H1 (cell line): ENCODE results near the gene SHISA6. TPM values are rescaled to one million over a fixed set of nuclear protein-coding genes. Genes with fewer than 3 reads are reported as not detected.

Experiments used
- CTCF ChIA-PET: fragments of 300-600 bp; sonication (Branson Sonifier 250); formaldehyde crosslinking; loops from one replicate; lab custom pipeline; 2021; ENCODE audit not compliant: partially characterized antibody; lab: Charles Lee
- POLR2A ChIA-PET: fragments of 300-600 bp; sonication (Branson Sonifier 250); formaldehyde crosslinking; loops from one replicate; lab custom pipeline; 2021; ENCODE audit warnings: inconsistent platforms; ENCODE audit not compliant: partially characterized antibody; lab: Charles Lee
- DNase-seq, 2 experiments: peaks; one replicate each; pipeline versions ENCODE4 v3.0.0 to v3.0.0-alpha.2; 2010 to 2022; ENCODE audit warnings: low spot score in 2 of 2, low read depth in 1 of 2, mixed read lengths in 1 of 2
- FAIRE-seq: peaks from 2 replicates; lab custom pipeline; 2011; peaks lifted over from hg19 to GRCh38; lab: Jason Lieb, UNC
- H2AFZ ChIP-seq: 2 replicates; pipeline ENCODE4 v1.8.1; 2012; ENCODE audit warnings: low read length, inconsistent platforms
- H2AK5ac ChIP-seq: 2 replicates; pipeline ENCODE4 v1.6.1; 2013; ENCODE audit warnings: low read depth, low read length
- H2BK120ac ChIP-seq: replicated peaks from 2 replicates; pipeline ENCODE3; 2013; ENCODE audit warnings: low read depth, low read length, inconsistent platforms
- H2BK12ac ChIP-seq: 2 replicates; pipeline ENCODE4 v1.6.1; 2013; ENCODE audit warnings: low read depth, low read length
- H2BK15ac ChIP-seq: 2 replicates; pipeline ENCODE4 v1.6.1; 2013; ENCODE audit warnings: low read length
- H2BK20ac ChIP-seq: 2 replicates; pipeline ENCODE4 v1.6.1; 2013; ENCODE audit warnings: low read length
- H2BK5ac ChIP-seq: 2 replicates; pipeline ENCODE4 v1.6.1; 2013; ENCODE audit warnings: low read depth, low read length
- H3K14ac ChIP-seq: 2 replicates; pipeline ENCODE4 v1.6.1; 2013; ENCODE audit warnings: inconsistent platforms; ENCODE audit not compliant: insufficient read length
- H3K18ac ChIP-seq: 2 replicates; pipeline ENCODE4 v1.6.1; 2013; ENCODE audit warnings: low read length; ENCODE audit errors: extremely low read depth
- H3K23ac ChIP-seq: 2 replicates; pipeline ENCODE4 v1.6.1; 2013; ENCODE audit warnings: inconsistent platforms; ENCODE audit not compliant: insufficient read length
- H3K23me2 ChIP-seq: 2 replicates; pipeline ENCODE4 v1.6.1; 2013; ENCODE audit warnings: low read depth, low read length
- H3K27ac ChIP-seq: 2 replicates; pipeline ENCODE4 v1.6.1; 2011; ENCODE audit warnings: low read depth, low read length, inconsistent platforms
- H3K27me3 ChIP-seq, 4 experiments: replicated peaks in 1 of 4; 1 replicate in 1 of 4; 2 replicates in 3 of 4; pipeline versions ENCODE4 v1.6.1 to v1.8.1; 2011 to 2013; ENCODE audit warnings: low read length in 3 of 4, mild to moderate bottlenecking in 3 of 4, inconsistent platforms in 2 of 4, mixed read lengths in 2 of 4, moderate library complexity in 1 of 4; ENCODE audit not compliant: control insufficient read depth in 3 of 4, insufficient read depth in 3 of 4; ENCODE audit errors: extremely low read depth in 1 of 4
- H3K36me3 ChIP-seq, 4 experiments: 2 replicates each; pipeline versions ENCODE4 v1.6.1 to v1.8.1; 2011 to 2013; ENCODE audit warnings: mild to moderate bottlenecking in 4 of 4, low read length in 3 of 4, moderate library complexity in 2 of 4, control low read depth in 1 of 4, inconsistent platforms in 1 of 4; ENCODE audit not compliant: insufficient read depth in 4 of 4, control insufficient read depth in 2 of 4
- H3K4ac ChIP-seq: replicated peaks from 2 replicates; pipeline ENCODE3; 2013; ENCODE audit warnings: low read length, low read depth, mixed read lengths, inconsistent platforms; ENCODE audit not compliant: insufficient read length
- H3K4me1 ChIP-seq, 4 experiments: replicated peaks in 1 of 4; 1 replicate in 1 of 4; 2 replicates in 3 of 4; pipeline versions ENCODE4 v1.6.1 to v1.8.1; 2011 to 2013; ENCODE audit warnings: low read length in 3 of 4, inconsistent platforms in 2 of 4, mixed read lengths in 1 of 4; ENCODE audit not compliant: insufficient read depth in 4 of 4, control insufficient read depth in 3 of 4
- H3K4me2 ChIP-seq, 2 experiments: 2 replicates each; pipeline versions ENCODE4 v1.6.1 to v1.8.1; 2011 to 2013; ENCODE audit warnings: low read depth in 2 of 2, low read length in 2 of 2, control low read depth in 1 of 2, inconsistent platforms in 1 of 2, mild to moderate bottlenecking in 1 of 2; ENCODE audit not compliant: insufficient read depth in 1 of 2
- H3K4me3 ChIP-seq, 4 experiments: fragments of 200-600, 300-600 bp in 1 of 4; sonication (generic), shearing (Covaris generic), sonication (Bioruptor Twin) in 1 of 4; 2 replicates each; pipeline versions ENCODE4 v1.5.1 to v1.8.1; 2011 to 2016; ENCODE audit warnings: low read length in 4 of 4, low read depth in 3 of 4, control low read depth in 2 of 4, inconsistent platforms in 2 of 4, mild to moderate bottlenecking in 2 of 4, mixed read lengths in 1 of 4, moderate library complexity in 1 of 4; ENCODE audit not compliant: insufficient read depth in 2 of 4; ENCODE audit errors: extremely low read depth in 1 of 4
- H3K56ac ChIP-seq: replicated peaks from 2 replicates; pipeline ENCODE3; 2013; ENCODE audit warnings: low read depth, mild to moderate bottlenecking, mixed read lengths, low read length, inconsistent platforms; ENCODE audit not compliant: insufficient read length
- H3K79me1 ChIP-seq: 2 replicates; pipeline ENCODE4 v1.6.1; 2013; ENCODE audit warnings: low read depth, low read length, control low read depth
- H3K79me2 ChIP-seq, 2 experiments: 2 replicates each; pipeline versions ENCODE4 v1.6.1 to v1.8.1; 2012 to 2013; ENCODE audit warnings: low read length in 2 of 2, mild to moderate bottlenecking in 2 of 2, inconsistent platforms in 1 of 2; ENCODE audit not compliant: insufficient read depth in 2 of 2, control insufficient read depth in 1 of 2
- H3K9ac ChIP-seq, 4 experiments: replicated peaks in 1 of 4; 1 replicate in 1 of 4; 2 replicates in 3 of 4; pipeline versions ENCODE4 v1.6.1 to v1.8.1; 2011 to 2013; ENCODE audit warnings: low read depth in 3 of 4, low read length in 3 of 4, control low read depth in 2 of 4, mild to moderate bottlenecking in 2 of 4, moderate library complexity in 2 of 4, inconsistent platforms in 1 of 4; ENCODE audit errors: extremely low read depth in 1 of 4
- H3K9me3 ChIP-seq, 2 experiments: 2 replicates each; pipeline versions ENCODE4 v1.6.1 to v1.8.1; 2012 to 2013; ENCODE audit warnings: mild to moderate bottlenecking in 2 of 2, moderate library complexity in 2 of 2, control low read depth in 1 of 2, inconsistent platforms in 1 of 2, low read depth in 1 of 2, low read length in 1 of 2, mixed read lengths in 1 of 2; ENCODE audit not compliant: insufficient read depth in 2 of 2
- H4K20me1 ChIP-seq, 2 experiments: replicated peaks in 1 of 2; 2 replicates each; pipeline versions ENCODE3 to v1.8.1; 2011 to 2013; ENCODE audit warnings: inconsistent platforms in 2 of 2, low read length in 2 of 2, mild to moderate bottlenecking in 1 of 2; ENCODE audit not compliant: insufficient read depth in 2 of 2, control insufficient read depth in 1 of 2
- H4K5ac ChIP-seq: 2 replicates; pipeline ENCODE4 v1.6.1; 2013; ENCODE audit warnings: low read length, low read depth, mixed read lengths, inconsistent platforms; ENCODE audit not compliant: insufficient read length
- H4K8ac ChIP-seq: 2 replicates; pipeline ENCODE4 v1.8.0; 2013; ENCODE audit warnings: mild to moderate bottlenecking, moderate library complexity, low read length, inconsistent platforms; ENCODE audit not compliant: insufficient read depth; ENCODE audit errors: extremely low read depth
- H4K91ac ChIP-seq: replicated peaks from 2 replicates; pipeline ENCODE3; 2013; ENCODE audit warnings: low read length, mixed read lengths, inconsistent platforms; ENCODE audit not compliant: insufficient read length
- EGR1 ChIP-seq: IDR thresholded peaks from 2 replicates; pipeline ENCODE4 v1.6.1; 2011; ENCODE audit warnings: low read depth, low read length, borderline replicate concordance
- EP300 ChIP-seq, 2 experiments: IDR thresholded peaks; 1 replicate in 1 of 2; 2 replicates in 1 of 2; pipeline ENCODE4 v1.6.1; 2011 to 2012; ENCODE audit warnings: low read depth in 2 of 2, low read length in 2 of 2, mild to moderate bottlenecking in 2 of 2, borderline replicate concordance in 1 of 2, inconsistent platforms in 1 of 2, moderate library complexity in 1 of 2
- RAD21 ChIP-seq, 2 experiments: IDR thresholded peaks in 1 of 2; conservative IDR thresholded peaks in 1 of 2; 2 replicates each; pipeline ENCODE4 v1.6.1; 2011; ENCODE audit warnings: low read depth in 2 of 2, low read length in 2 of 2, improper control_type of control experiment in 1 of 2, inconsistent platforms in 1 of 2, mild to moderate bottlenecking in 1 of 2, moderate library complexity in 1 of 2
- WGBS, 2 experiments: shearing (Covaris generic) in 1 of 2; methylation state at CpG; one replicate each; pipeline versions ENCODE4 v1.1.6 to v1.1.7; 2013 to 2015; ENCODE audit warnings: low lambda C conversion rate in 2 of 2, mixed read lengths in 2 of 2, inconsistent platforms in 1 of 2, low coverage in 1 of 2, missing lambda C conversion rate in 1 of 2; ENCODE audit not compliant: insufficient replicate concordance in 2 of 2, insufficient coverage in 1 of 2, insufficient read length in 1 of 2; ENCODE audit errors: extremely low coverage in 1 of 2, missing lambda C conversion rate in 1 of 2; 5-methylcytosine and 5-hydroxymethylcytosine counted together
- polyA plus RNA-seq, 7 experiments: library from polyadenylated mRNA; depleted of rRNA in 3 of 7; stranded (reverse) in 5 of 7; unstranded in 2 of 7; fragments of >200 nt in 5 of 7; fragments of 200-250 nt in 2 of 7; gene quantifications; 1 replicate in 5 of 7; 2 replicates in 1 of 7; 4 replicates in 1 of 7; pipeline versions ENCODE4 v1.2.1 to v1.2.3, GENCODE V29; 2011 to 2013; ENCODE audit warnings: missing spikeins in 2 of 7, mixed read lengths in 2 of 7
- total RNA-seq: library from RNA; stranded (reverse); fragmentation: NEBNext Ultra II Directional; extraction: Animal tissue kit (Norgen Biotek cat#: 25700); gene quantifications from 2 replicates; pipeline ENCODE4 v1.2.1, GENCODE V29; 2021

SHISA6 gene
- total and polyA plus RNA-seq, 2 of the 8 experiments (the other 6 are each of a cell fraction or from before 2014, with no cell fraction given) = 2.9 to 4.8 TPM

GRCh38 chr17:11461993-11462548 is 221.1 kb downstream of the SHISA6 start:
- no peak overlapping the region for H3K9ac ChIP-seq
- H2AFZ ChIP-seq = no peak overlapping the region
- H4K8ac ChIP-seq = no peak overlapping the region
- H2BK15ac ChIP-seq = no peak overlapping the region
- DNase-seq = no peak
- H3K4me2 ChIP-seq = no peak overlapping the region
- H3K27me3 ChIP-seq = no peaks in the 10 kb centered on the region
- no peak overlapping the region for H2BK5ac ChIP-seq
- no peak overlapping the region for H2BK120ac ChIP-seq
- no peaks in the 10 kb centered on the region for H4K20me1 ChIP-seq
- FAIRE-seq = no peak
- no peaks in the 10 kb centered on the region for H3K9me3 ChIP-seq
- no peak overlapping the region for H3K4ac ChIP-seq
- ChIA-PET CTCF (interaction anchor here (0.6 to 0.8 kb wide), 2 partner anchors 10 to 70 kb away, joined by 3 read pairs; no protein-coding TSS in a partner anchor), POLR2A (no interaction called here)
- no peak overlapping the region for H4K91ac ChIP-seq
- no peak overlapping the region for H3K4me3 ChIP-seq
- 83% methylated on average over 1 of the region's 1 CpG; no CpG with 5 or more reads in 1 of the 2 experiments for WGBS, 2 experiments
- H3K79me2 ChIP-seq = no peaks in the 10 kb centered on the region
- no peak overlapping the region for H3K18ac ChIP-seq
- no peak overlapping the region for H3K23ac ChIP-seq
- no peaks in the 10 kb centered on the region for H3K36me3 ChIP-seq
- H3K4me1 ChIP-seq = no peaks in the 10 kb centered on the region
- no peaks in the 10 kb centered on the region for H3K79me1 ChIP-seq
- H4K5ac ChIP-seq = no peak overlapping the region
- H3K14ac ChIP-seq = no peak overlapping the region
- H2BK20ac ChIP-seq = no peak overlapping the region
- no peak for TF ChIP-seq EGR1
- TF ChIP-seq RAD21 (IDR thresholded peaks at IDR 0.05 in 1 of 2, conservative IDR thresholded peaks at IDR 0.05 in 1 of 2; ENCODE audit: low read depth in 2 of 2, low read length in 2 of 2) = no peak
- no peak for TF ChIP-seq EP300 (IDR thresholded peaks at IDR 0.05; ENCODE audit: borderline replicate concordance in 1 of 2, low read depth in 2 of 2, low read length in 2 of 2)
- no peak overlapping the region for H3K56ac ChIP-seq
- no peak overlapping the region for H2AK5ac ChIP-seq
- H3K27ac ChIP-seq = no peak overlapping the region
- no peak overlapping the region for H2BK12ac ChIP-seq
- H3K23me2 ChIP-seq = no peaks in the 10 kb centered on the region
